GM18511 (cell line): ENCODE data around the gene WDR6.

Source experiments
- ATAC-seq: cut with Tn5 transposase; IDR thresholded peaks from one replicate; pipeline ENCODE4 v1.9.1; 2021; ENCODE audit warnings: mild to moderate bottlenecking, moderate library complexity; ENCODE audit not compliant: unreplicated experiment

Gene WDR6

DNA sequence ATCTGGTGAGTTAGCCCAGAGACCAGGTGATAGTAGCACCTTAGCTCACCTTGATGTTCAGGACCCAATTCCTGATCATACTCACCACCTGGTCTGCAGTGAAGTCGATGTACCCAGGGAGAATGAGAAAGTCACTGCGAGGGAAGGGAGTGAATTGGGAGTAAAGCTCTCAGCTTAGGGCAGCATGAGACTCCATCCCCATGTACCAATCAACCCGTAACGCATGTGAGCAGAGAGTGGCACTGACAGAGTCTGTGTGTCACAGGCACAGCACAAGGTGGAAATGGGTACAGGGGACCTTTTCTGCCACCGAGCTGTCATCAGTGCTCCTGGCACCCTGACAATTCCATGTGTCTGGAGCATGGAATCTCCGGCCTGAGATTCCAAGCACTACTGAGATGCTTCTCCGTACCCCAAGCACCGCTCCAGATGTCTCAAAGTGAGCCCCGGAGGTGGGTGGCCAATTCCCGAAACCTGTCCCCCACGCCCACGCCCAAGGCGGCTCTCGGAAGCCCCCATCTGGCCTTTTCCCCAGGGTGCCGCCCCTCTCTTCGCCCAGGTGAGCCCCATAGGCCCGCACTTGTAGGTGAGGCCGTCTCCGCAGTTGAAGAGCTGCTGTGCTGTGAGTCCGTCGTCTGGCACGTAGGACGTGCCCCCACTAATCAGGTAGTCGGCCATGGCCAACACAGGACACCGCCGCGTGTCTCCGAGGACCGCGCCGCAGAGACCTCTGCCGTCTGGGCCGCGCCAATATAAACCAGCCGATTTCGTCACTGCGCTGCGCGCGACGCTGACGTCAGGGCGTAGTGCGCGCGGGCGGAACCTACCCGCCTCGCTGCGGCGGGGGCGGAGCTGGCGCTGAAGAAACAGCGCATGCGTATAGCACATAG is 21.7 kb downstream of the WDR6 start, which contains the start of gene IMPDH2:
Gene IMPDH2, minus strand, starts transcription at position 726 of the 890 bp plus-strand sequence. Its CDS starts 48 bp downstream, at position 678.
- peak; percentile 91 for ATAC-seq

DNA sequence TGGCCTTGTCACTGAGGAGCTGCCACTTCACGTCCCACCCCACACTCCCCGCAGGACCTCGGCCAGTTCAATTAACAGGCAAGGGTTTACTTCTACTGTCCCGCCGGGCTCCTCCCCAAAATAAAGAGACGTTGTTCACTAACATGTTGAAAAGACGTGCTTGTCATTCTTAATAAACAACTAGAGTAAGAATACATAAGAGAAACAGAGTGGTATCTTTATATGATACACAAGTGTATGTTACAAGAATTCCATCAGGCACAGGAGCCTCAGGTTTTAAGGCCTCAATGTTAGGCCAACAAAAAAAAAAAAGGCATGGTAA is 22.3 kb downstream of the WDR6 start:
- ATAC-seq: no peak

DNA sequence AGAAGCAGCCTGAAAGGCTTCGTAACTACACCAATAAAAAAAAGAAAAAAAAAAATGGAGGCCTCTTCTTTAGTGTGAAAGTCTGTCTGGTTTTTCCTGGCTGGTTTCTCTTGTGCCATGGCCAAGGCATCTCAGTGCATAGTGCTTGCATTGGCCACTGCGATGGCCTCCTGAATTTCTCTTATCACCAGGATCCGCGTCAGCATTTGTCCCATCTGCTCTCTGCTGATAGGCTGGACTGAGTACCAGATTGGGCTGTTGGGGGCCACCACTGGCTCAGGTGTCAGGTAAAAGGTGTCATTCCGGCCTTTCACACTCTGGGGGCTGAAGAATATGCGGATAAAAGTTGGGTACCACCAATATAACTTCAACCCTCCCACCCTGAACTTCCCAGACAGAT is 23.1 kb downstream of the WDR6 start:
- ATAC-seq: no peak

DNA sequence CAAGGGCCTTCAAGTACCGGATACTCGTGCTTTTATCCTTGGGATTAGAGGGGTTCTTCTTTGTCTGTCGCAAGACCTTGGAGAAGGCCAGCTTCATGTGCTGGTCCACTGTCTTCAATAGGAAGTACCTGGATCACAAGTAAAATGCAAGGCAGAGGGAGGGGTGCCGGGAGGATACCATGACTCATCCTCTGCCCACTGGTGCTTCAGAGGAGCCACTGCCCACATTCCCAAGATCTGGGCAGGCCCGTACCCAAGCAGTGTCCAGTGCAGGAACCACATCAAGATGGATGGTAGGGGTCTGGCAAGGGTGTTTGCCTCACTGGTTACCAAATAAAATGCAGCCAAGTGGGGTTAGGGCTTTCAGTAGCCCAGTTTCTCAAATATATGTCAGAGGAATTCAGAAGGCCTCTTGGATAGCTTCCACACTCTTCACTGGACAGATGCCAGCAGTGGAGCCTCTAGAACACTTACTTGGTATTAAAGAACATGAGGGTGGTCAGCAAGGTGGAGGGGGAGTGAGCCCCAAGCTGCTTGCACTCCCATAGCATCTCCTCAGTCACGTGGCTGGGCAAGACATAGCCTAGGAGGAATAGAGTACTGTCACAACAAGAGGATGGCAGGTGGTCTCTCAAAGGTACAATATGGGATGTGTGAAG is 25.6 kb downstream of the WDR6 start:
- ATAC-seq: no peak

DNA sequence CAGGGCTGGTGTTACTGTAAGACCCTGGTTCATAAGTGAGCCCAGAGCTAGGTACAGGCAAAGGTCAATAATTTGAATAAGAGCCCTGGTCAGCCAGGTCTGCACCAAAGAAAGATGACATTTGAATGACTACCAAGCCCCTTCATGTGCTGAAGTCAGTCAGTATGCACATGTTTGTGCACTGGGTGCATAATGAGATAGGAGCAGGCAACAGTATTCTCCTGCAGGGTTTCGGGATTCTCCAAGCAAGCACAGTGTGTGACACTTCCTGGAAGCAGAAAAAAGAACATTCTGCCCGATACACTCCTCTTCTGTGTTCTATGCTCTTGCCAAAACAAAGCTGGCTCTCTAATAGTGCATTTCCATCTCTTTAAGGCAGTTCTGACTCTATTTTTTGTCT is 27.5 kb downstream of the WDR6 start:
- no peak for ATAC-seq

DNA sequence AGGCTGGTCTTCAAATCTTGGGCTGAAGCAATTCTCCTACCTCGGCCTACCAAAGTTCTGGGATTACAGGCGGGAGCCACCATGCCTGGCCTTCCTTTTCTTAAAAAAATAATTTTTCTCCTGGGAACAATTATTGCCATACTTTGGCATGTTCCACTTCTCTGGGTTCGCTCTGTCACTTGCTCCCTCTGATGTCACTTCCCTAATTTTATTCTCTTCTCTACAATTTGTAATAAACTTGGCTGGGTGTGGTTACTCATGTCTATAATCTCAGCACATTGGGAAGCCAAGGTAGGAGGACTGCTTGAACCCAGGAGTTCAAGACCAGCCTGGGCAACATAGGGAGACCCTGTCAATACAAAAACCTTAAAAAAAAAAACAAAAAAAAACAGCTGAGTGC is 28.1 kb downstream of the WDR6 start:
- no peak for ATAC-seq

DNA sequence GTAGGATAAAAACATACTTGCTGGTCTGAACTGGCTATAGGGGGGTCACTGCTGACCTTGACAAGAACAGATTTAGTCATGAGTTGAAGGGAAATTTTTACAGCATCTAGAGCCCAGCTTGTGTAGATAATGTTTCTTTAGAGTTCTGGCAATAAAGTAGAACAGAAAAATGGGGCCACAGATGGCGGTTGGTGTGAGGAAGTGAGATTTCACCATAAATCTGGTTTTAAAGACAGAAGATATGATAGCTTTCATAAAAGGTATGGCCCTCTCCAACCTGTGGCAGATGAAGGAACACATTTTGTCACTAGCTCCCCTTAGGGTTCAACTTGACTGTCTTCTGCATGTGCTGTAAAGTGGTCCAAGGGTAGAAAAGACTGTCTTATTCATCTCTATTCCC is 46.4 kb downstream of the WDR6 start:
- no peak for ATAC-seq

DNA sequence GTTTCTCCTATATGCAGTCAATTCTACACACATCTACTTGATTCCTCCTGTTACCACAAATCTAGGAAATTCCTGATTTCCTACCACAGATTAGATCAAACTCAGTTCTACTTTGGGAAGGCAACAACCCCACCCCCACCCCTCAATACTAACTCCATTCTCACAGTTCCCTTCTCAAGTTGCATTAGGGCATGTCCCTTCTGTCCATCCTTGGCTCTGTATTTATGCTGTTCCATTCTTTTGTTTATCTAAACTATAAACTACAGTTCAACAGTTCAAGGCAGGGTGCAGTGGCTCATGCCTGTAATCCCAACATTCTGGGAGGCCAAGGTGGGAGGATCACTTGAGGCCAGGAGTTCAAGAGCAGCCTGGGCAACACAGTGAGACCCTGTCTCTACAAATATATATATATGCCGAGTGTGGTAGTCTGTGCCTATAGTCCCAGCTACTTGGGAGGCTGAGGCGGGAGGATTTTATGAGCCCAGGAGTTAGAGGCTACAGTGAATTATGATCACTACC is 47.2 kb downstream of the WDR6 start:
- ATAC-seq: no peak

DNA sequence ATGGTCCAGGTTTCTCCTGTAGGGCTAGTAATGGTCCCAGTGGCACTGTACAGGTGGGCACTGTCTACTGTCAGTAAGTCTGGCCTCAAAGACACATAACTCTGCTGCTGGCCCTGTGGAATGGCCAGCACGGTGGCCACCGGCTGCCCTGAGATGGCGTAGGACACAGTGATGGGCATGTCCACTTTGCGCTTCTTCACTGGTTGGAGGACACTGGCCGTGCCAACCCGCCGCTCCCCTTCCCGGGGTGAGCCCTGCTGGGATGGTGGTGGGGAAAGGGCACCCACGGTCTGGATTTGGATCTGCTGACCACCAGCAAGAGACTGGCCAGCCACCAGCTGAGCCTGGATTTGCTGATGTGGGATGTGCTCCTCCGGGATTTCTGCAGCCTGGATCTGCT is 50.1 kb downstream of the WDR6 start:
- ATAC-seq: no peak

DNA sequence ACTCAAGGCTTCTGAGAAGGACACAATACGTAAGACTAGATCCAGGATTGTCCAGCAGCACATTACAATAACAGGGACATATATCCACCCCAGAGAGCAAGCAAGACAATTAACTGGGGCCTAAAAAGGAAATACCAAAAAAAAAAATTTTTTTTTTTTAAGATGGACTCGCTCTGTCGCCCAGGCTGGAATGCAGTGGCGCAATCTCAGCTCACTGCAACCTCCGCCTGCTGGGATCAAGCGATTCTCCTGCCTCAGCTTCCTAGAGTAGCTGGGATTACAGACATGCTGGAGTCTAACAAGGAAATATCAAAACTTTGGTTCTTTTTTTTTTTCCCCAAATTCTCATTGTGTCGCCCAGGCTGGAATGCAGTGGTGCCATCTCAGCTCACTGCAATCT is 50.8 kb downstream of the WDR6 start:
- ATAC-seq: no peak
